A673 (cell line): ENCODE measurements around the gene PTBP1. TPM values are rescaled to one million over a fixed set of nuclear protein-coding genes. Genes with fewer than 3 reads are reported as not detected.

Source experiments
- BruUV-seq: library from RNA; stranded (reverse); fragments of 400-500 nt; replicated peaks from 2 replicates; lab custom pipeline; 2021; lab: Mats Ljungman, UMichigan
- CTCF ChIA-PET: fragments of 300-600 bp; sonication (Branson Sonifier 250); formaldehyde crosslinking; loops from one replicate; lab custom pipeline; 2022; ENCODE audit warnings: antibody characterized with exemption; lab: Charles Lee
- POLR2A ChIA-PET: fragments of 300-600 bp; sonication (Branson Sonifier 250); formaldehyde crosslinking; loops from one replicate; lab custom pipeline; 2022; ENCODE audit warnings: antibody characterized with exemption; ENCODE audit not compliant: low non-redundant PET; lab: Charles Lee
- DNase-seq: peaks from one replicate; pipeline ENCODE4 v3.0.0-alpha.2; 2015; ENCODE audit warnings: low spot score
- H3K27ac ChIP-seq: fragments of 200-600 bp; sonication (generic); 2 replicates; pipeline ENCODE4 v1.5.1; 2016; ENCODE audit warnings: mixed run types, low read depth, mild to moderate bottlenecking, mixed read lengths, antibody characterized with exemption, low read length; ENCODE audit not compliant: poor library complexity, severe bottlenecking
- H3K27me3 ChIP-seq: fragments of 200-600 bp; sonication (generic); replicated peaks from 2 replicates; pipeline ENCODE4 v1.6.1; 2017; ENCODE audit warnings: mixed run types, low read depth, mild to moderate bottlenecking, mixed read lengths, antibody characterized with exemption, low read length; ENCODE audit not compliant: insufficient read depth, poor library complexity
- H3K36me3 ChIP-seq: fragments of 200-600 bp; sonication (generic); 2 replicates; pipeline ENCODE4 v1.6.1; 2016; ENCODE audit warnings: mixed run types, mild to moderate bottlenecking, mixed read lengths, antibody characterized with exemption, low read length; ENCODE audit not compliant: insufficient read depth, poor library complexity, severe bottlenecking
- H3K4me1 ChIP-seq: fragments of 200-600 bp; sonication (generic); 2 replicates; pipeline ENCODE4 v1.6.1; 2017; ENCODE audit warnings: mixed run types, mild to moderate bottlenecking, mixed read lengths, antibody characterized with exemption, low read length; ENCODE audit not compliant: insufficient read depth, poor library complexity, severe bottlenecking
- H3K4me3 ChIP-seq: fragments of 200-600 bp; sonication (generic); 2 replicates; pipeline ENCODE4 v1.5.1; 2016; ENCODE audit warnings: low read depth, mixed run types, mild to moderate bottlenecking, mixed read lengths, low read length; ENCODE audit not compliant: poor library complexity, severe bottlenecking
- H3K9me3 ChIP-seq: fragments of 200-600 bp; sonication (generic); 2 replicates; pipeline ENCODE4 v1.6.1; 2016; ENCODE audit warnings: mixed run types, low read depth, mild to moderate bottlenecking, mixed read lengths, antibody characterized with exemption, low read length; ENCODE audit not compliant: poor library complexity, severe bottlenecking
- CTCF ChIP-seq: fragments of 300-800, 200-600 bp; sonication (generic); conservative IDR thresholded peaks from 2 replicates; pipeline ENCODE4 v1.5.1; 2017; ENCODE audit warnings: low read depth, mild to moderate bottlenecking, antibody characterized with exemption, low read length, moderate library complexity, mixed read lengths
- EZH2 ChIP-seq: fragments of 200-600 bp; sonication (generic); IDR thresholded peaks from 2 replicates; pipeline ENCODE4 v1.6.1; 2017; ENCODE audit warnings: borderline replicate concordance, low read depth, mild to moderate bottlenecking, mixed read lengths, antibody characterized with exemption, low read length; ENCODE audit not compliant: poor library complexity, severe bottlenecking
- intact Hi-C: fragments of 100-400 bp; cut with micrococcal nuclease; formaldehyde crosslinking; loops from one replicate; pipeline ENCODE4 v1.10.0; 2022; ENCODE audit not compliant: unreplicated experiment
- total RNA-seq: library from RNA; stranded (reverse); gene quantifications from 2 replicates; pipeline ENCODE4 v1.2.3, GENCODE V29; 2021

Gene PTBP1
- total RNA-seq, 1 experiment from 2014 or later: 800 TPM

DNA sequence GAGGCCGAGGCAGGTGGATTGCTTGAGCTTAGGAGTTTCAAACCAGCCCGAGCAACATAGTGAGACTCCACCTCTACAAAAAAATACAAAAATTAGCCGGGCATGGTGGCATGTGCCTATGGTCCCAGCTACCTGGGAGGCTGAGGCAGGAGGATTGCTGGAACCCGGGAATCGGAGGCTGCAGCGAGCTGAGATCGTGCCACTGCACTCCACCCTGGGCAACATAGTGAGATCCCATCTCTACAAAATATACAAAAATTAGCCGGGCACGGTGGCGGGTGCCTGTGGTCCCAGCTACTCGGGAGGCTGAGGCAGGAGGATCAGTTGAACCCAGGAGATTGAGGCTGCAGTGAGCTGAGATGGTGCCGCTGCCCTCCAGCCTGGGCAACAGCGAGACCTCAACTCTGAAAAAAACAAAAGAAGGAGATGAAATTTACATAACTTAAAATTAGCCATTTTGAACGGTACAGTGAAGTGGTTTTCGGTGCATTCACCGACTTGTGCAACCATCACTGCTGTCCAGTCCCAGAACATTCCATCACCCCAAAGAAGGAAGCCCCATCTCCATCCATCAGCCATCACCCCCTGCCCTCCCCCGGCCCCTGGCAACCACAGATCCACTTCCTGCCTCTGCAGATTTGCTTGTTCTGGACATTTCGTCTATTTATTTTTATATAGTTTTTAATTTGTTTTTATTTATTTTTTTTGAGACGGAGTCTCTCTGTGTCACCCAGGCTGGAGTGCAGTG is 28.8 kb downstream of the PTBP1 start:
- intact Hi-C loops: no loop called here
- no peak overlapping the region for H3K27ac ChIP-seq
- TF ChIP-seq CTCF (no peak), EZH2 (no peak)
- H3K36me3 ChIP-seq: no peaks in the 10 kb centered on the region
- H3K9me3 ChIP-seq: no peaks in the 10 kb centered on the region
- H3K27me3 ChIP-seq: no peaks in the 10 kb centered on the region
- ChIA-PET CTCF (no interaction called here), POLR2A (interaction anchor here (0.6 to 0.7 kb wide), 2 partner anchors 142 to 615 kb away, joined by 3 read pairs; no protein-coding TSS in a partner anchor)
- no peak overlapping the region for H3K4me3 ChIP-seq
- DNase-seq: no peak
- H3K4me1 ChIP-seq: no peaks in the 10 kb centered on the region
- no TSS peak for BruUV-seq

DNA sequence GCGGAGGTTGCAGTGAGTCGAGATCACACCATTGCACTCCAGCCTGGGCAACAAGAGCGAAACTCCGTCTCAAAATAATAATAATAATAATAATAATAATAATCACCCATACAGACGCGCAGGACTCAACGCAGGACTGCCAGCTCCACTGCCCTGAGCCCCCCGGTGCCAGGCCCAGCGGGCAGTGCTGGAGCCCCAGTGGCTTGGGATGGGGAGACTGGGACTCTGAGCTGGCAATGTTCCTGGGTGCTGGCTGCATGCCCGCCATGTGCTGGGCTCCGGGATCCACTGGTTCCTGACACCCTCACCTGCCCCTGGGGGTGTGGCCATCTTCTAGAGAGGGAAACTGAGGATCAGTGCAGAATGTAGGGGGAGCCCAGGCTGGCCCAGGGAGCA is 30.1 kb downstream of the PTBP1 start:
- no peaks in the 10 kb centered on the region for H3K27me3 ChIP-seq
- H3K9me3 ChIP-seq: no peaks in the 10 kb centered on the region
- H3K36me3 ChIP-seq: no peaks in the 10 kb centered on the region
- H3K27ac ChIP-seq: no peak overlapping the region
- no peaks in the 10 kb centered on the region for H3K4me1 ChIP-seq
- DNase-seq: no peak
- BruUV-seq: no TSS peak
- POLR2A ChIA-PET: no interaction called here
- H3K4me3 ChIP-seq: no peak overlapping the region
- CTCF ChIA-PET: no interaction called here
- intact Hi-C loops: no loop called here
- TF ChIP-seq CTCF: no peak
- no peak for TF ChIP-seq EZH2

DNA sequence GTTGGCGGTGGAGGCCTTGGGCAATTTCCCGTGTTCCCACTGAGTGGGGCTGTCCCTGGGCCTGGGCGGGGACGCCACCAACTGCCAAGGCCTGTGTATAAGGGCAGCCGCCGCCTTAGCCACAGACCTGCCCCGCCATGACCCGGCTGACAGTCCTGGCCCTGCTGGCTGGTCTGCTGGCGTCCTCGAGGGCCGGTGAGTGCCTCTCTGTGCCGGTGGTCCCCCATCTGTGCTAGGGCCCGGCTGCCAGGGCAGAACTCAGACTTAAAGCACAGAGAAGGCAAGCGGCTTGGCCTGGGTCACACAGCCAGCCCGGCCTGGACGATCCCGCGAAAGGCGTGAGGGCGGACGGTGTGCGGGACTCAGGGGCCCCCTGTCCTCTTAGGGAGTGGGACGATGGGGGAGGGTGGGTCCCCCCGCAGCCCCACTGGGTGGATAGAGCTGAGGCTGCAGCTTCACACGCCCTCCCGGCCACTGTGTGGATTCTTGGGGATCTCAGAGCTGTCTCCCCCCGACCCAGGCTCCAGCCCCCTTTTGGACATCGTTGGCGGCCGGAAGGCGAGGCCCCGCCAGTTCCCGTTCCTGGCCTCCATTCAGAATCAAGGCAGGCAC is 30.6 kb downstream of the PTBP1 start, which contains the start of gene AZU1:
Gene AZU1, plus strand, starts transcription at position 128 of the 612 bp plus-strand sequence. Its CDS starts 10 bp downstream, at position 138.
- POLR2A ChIA-PET: no interaction called here
- CTCF ChIA-PET: no interaction called here
- H3K4me3 ChIP-seq: no peak within 1 kb of the TSS

More for the DNA sequence above, 30.6 kb downstream of the PTBP1 start, which contains the start of gene AZU1:
- H3K9me3 ChIP-seq: no peaks in the 10 kb centered on the region
- intact Hi-C loops: no loop called here
- no TSS peak for BruUV-seq
- no peaks in the 10 kb centered on the region for H3K27me3 ChIP-seq
- H3K4me1 ChIP-seq: no peaks in the 10 kb centered on the region
- DNase-seq: no peak
- H3K27ac ChIP-seq: no peak within 1 kb of the TSS
- no peaks in the 10 kb centered on the region for H3K36me3 ChIP-seq
- TF ChIP-seq CTCF: no peak
